ENCODE measurements around the gene PATL1. TPM values are rescaled to one million over a fixed set of nuclear protein-coding genes. Genes with fewer than 3 reads are reported as not detected.

The PATL1 gene
- total and polyA plus RNA-seq, 2 experiments from 2014 or later: 12.9 to 19.6 TPM

GRCh38 chr11:59692915-59693314, 24.1 kb upstream of the PATL1 start (continued):
- TF ChIP-seq ETS1 (IDR thresholded peaks at IDR 0.05) (no peak), EZH2phosphoT487 (IDR thresholded peaks at IDR 0.05; ENCODE audit: unreplicated experiment) (no peak), ZNF462 (CRISPR knock-in tag; IDR thresholded peaks at IDR 0.05) (no peak)

- Histone ChIP-seq H4K20me1 (replicated peaks; ENCODE audit: insufficient read depth) (no peaks in the 10 kb centered on the region), H3K27me3 (ENCODE audit: insufficient read depth) (no peaks in the 10 kb centered on the region), H3K9me2 (ENCODE audit: insufficient read depth) (no peaks in the 10 kb centered on the region; the same call in 1 of the 2 replicates), H3K4me3 (no peak overlapping the region), H3K4me2 (no peak overlapping the region), H3K4me1 (ENCODE audit: insufficient read depth) (no peaks in the 10 kb centered on the region), H3K27ac (ENCODE audit: low read depth) (no peak overlapping the region), H2AFZ (no peak overlapping the region), H3F3A (replicated peaks; ENCODE audit: low read depth) (no peaks in the 10 kb centered on the region), H3K36me3 (ENCODE audit: insufficient read depth) (no peaks in the 10 kb centered on the region), H3K79me2 (replicated peaks; ENCODE audit: insufficient read depth) (no peaks in the 10 kb centered on the region)
- no peak for DNase-seq (ENCODE audit: low spot score)
- peaks cover 3% of the 10 kb centered on the region for H3K27me3 Mint-ChIP-seq (ENCODE audit: insufficient read depth, low read depth, poor library complexity)
- TF ChIP-seq ZNF331 (CRISPR knock-in tag; IDR thresholded peaks at IDR 0.05; ENCODE audit: low read depth): no peak
- H3K27ac Mint-ChIP-seq: no peak overlapping the region
- peaks cover 15% of the 10 kb centered on the region for H3K9me3 Mint-ChIP-seq
- no peaks in the 10 kb centered on the region for H3K36me3 Mint-ChIP-seq (ENCODE audit: low read depth)
- no peak for ATAC-seq
- no peak overlapping the region for H3K4me3 Mint-ChIP-seq
- H3K4me1 Mint-ChIP-seq: no peaks in the 10 kb centered on the region
These were observed 22.3 kb upstream of the PATL1 start for GRCh38 chr11:59691156-59691555.
